Measurements from ENCODE around the gene ADGRB2. TPM values are rescaled to one million over a fixed set of nuclear protein-coding genes. Genes with fewer than 3 reads are reported as not detected.
A peak's percentile ranks its signal among the peaks of the same experiment; 100 is the strongest.

Gene ADGRB2
- total RNA-seq, 2 donors from 2014 or later, result 3.0 to 10.2 TPM

DNA sequence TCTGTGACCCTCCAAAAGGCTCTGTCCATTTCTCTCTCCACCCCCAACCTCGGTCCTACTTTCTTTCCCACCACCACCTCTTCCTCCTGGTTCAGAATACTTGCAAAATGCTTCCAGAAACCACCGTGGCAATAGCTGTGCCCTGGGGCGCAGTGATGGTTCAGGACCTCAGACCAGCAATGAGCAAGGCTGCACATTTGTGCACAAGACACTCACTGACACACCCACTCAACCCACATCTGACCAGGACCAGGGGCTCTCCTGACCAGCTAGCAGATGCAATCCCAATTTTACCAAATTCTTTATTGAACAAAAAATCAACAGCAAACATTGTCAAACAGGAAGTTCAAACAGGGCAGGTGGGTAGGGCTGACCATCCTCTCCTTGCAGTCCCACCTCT, 26.0 kb upstream of the ADGRB2 start:
- TF ChIP-seq, protein P1, sequence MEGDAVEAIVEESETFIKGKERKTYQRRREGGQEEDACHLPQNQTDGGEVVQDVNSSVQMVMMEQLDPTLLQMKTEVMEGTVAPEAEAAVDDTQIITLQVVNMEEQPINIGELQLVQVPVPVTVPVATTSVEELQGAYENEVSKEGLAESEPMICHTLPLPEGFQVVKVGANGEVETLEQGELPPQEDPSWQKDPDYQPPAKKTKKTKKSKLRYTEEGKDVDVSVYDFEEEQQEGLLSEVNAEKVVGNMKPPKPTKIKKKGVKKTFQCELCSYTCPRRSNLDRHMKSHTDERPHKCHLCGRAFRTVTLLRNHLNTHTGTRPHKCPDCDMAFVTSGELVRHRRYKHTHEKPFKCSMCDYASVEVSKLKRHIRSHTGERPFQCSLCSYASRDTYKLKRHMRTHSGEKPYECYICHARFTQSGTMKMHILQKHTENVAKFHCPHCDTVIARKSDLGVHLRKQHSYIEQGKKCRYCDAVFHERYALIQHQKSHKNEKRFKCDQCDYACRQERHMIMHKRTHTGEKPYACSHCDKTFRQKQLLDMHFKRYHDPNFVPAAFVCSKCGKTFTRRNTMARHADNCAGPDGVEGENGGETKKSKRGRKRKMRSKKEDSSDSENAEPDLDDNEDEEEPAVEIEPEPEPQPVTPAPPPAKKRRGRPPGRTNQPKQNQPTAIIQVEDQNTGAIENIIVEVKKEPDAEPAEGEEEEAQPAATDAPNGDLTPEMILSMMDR (IDR thresholded peaks at IDR 0.05), result no peak
- TF ChIP-seq POLR2AphosphoS5 (IDR thresholded peaks at IDR 0.05) (no peak), POLR2A (IDR thresholded peaks at IDR 0.05) (no peak)
- WGBS, result 84% methylated on average over 3 of the region's 3 CpGs
- Histone ChIP-seq H3K4me1 (replicated peaks) (no peaks in the 10 kb centered on the region), H3K9me3 (no peaks in the 10 kb centered on the region), H3K4me3 (no peak overlapping the region), H3K27me3 (replicated peaks; ENCODE audit: insufficient read depth) (no peaks in the 10 kb centered on the region), H3K27ac (no peak overlapping the region), H3K36me3 (no peaks in the 10 kb centered on the region)
- intact Hi-C loops (cut with DNase I), result loop anchor here (5.0 to 10.0 kb wide), 2 partner anchors 175 to 228 kb away; no protein-coding TSS in a partner anchor
- DNase-seq (ENCODE audit: low spot score), result no peak

GRCh38 chr1:31789259-31790065, 25.3 kb upstream of the ADGRB2 start:
- intact Hi-C loops (cut with DNase I), result loop anchor here (2.0 to 10.0 kb wide), 4 partner anchors 25 to 227 kb away; partner anchors contain the start of gene ADGRB2
- WGBS, result 16% methylated on average over 26 of the region's 26 CpGs
- peak overlapping the region; percentile 40 to 56 for H3K4me3 ChIP-seq

GRCh38 chr1:31788825-31789256, 24.7 kb upstream of the ADGRB2 start:
- H3K36me3 ChIP-seq, result no peaks in the 10 kb centered on the region
- intact Hi-C loops (cut with DNase I), result loop anchor here (2.0 to 5.0 kb wide), 2 partner anchors 24 to 127 kb away; partner anchors contain the start of gene ADGRB2
- TF ChIP-seq POLR2AphosphoS5 (IDR thresholded peaks at IDR 0.05) (no peak), POLR2A (IDR thresholded peaks at IDR 0.05) (no peak)
- TF ChIP-seq, protein P1 (IDR thresholded peaks at IDR 0.05), result no peak

More at GRCh38 chr1:31789259-31790065, 25.3 kb upstream of the ADGRB2 start:
- TF ChIP-seq POLR2A (IDR thresholded peaks at IDR 0.05) (no peak), POLR2AphosphoS5 (IDR thresholded peaks at IDR 0.05) (peak; percentile 67)
- TF ChIP-seq, protein P1 (IDR thresholded peaks at IDR 0.05), result peak; percentile 92 to 99 (median 96)
- Histone ChIP-seq H3K9me3 (no peaks in the 10 kb centered on the region), H3K4me1 (replicated peaks) (no peaks in the 10 kb centered on the region), H3K27me3 (replicated peaks; ENCODE audit: insufficient read depth) (no peaks in the 10 kb centered on the region), H3K36me3 (no peaks in the 10 kb centered on the region), H3K27ac (peak overlapping the region; percentile 84 to 85)
- peak; percentile 95 for DNase-seq (ENCODE audit: low spot score)

DNA sequence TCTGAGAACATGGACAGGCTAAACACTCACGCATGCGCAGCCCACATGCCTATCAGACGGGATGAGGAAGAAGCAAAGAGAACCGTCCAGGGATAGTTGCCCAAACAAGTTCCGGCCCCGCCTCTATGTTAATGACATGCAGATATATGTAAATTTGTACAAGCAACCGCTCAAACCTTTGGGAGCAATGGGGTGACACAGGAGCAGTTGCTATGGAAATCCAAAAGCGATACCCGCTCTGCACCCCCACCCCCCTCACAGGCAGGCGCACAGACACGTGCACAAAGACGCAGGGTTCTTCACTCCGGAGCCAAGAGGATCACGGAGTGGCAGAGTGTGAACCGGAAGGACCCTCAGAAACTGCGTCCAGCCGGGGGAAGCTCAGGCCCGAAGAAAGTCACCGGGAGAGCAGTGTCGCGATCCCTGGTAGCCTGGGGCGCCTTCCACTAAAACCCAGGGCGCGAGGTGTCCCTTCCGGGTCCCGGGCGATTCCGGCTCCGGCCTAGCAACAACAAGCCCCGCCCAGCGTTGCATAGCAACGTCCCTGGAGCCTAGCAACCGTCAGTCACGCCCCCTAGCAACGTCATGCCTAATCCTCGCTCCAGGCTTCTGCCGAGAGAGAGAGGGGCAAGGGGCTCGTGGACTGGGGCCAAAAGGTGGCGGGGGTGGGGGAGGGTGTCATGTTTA, 24.1 kb upstream of the ADGRB2 start:
- no peaks in the 10 kb centered on the region for H3K9me3 ChIP-seq
- no peaks in the 10 kb centered on the region for H3K27me3 ChIP-seq (replicated peaks; ENCODE audit: insufficient read depth)
- intact Hi-C loops (cut with DNase I), result loop anchor here (2.0 to 5.0 kb wide), 2 partner anchors 23 to 126 kb away; partner anchors contain the start of gene ADGRB2
- WGBS, result 2% methylated on average over 33 of the region's 39 CpGs
- H3K36me3 ChIP-seq, result no peaks in the 10 kb centered on the region
- H3K4me3 ChIP-seq, result peak overlapping the region; percentile 40 to 56
- H3K27ac ChIP-seq, result peak overlapping the region; percentile 84 to 85
- TF ChIP-seq POLR2A (IDR thresholded peaks at IDR 0.05) (peak; percentile 54), POLR2AphosphoS5 (IDR thresholded peaks at IDR 0.05) (peak; percentile 48)
- TF ChIP-seq, protein P1 (IDR thresholded peaks at IDR 0.05), result peak in 1 of 4 experiments; percentile 11
- H3K4me1 ChIP-seq (replicated peaks), result no peaks in the 10 kb centered on the region
- peak; percentile 93 for DNase-seq (ENCODE audit: low spot score)

More at GRCh38 chr1:31788825-31789256, 24.7 kb upstream of the ADGRB2 start:
- WGBS, result under 1% methylated on average over 22 of the region's 22 CpGs
- no peaks in the 10 kb centered on the region for H3K27me3 ChIP-seq (replicated peaks; ENCODE audit: insufficient read depth)
- H3K4me1 ChIP-seq (replicated peaks), result no peaks in the 10 kb centered on the region
- H3K27ac ChIP-seq, result peak overlapping the region; percentile 84 to 85
- H3K4me3 ChIP-seq, result peak overlapping the region; percentile 40 to 56
- DNase-seq (ENCODE audit: low spot score), result no peak
- H3K9me3 ChIP-seq, result no peaks in the 10 kb centered on the region
